OCI-LY3 (cell line): ENCODE measurements around the gene HOXA9.

Experiments
- H2AFZ ChIP-seq: fragments of 200-600, 300-600 bp; shearing (Covaris generic); 2 replicates; pipeline ENCODE4 v1.6.0; 2014; ENCODE audit warnings: antibody characterized with exemption, low read depth, low read length
- H3K27ac ChIP-seq: fragments of 200-600, 300-600 bp; sonication (generic); 2 replicates; pipeline ENCODE4 v1.5.1; 2014; ENCODE audit warnings: mild to moderate bottlenecking, low read length, moderate library complexity, mixed read lengths
- H3K27me3 ChIP-seq: fragments of 200-600, 300-600 bp; sonication (generic); 2 replicates; pipeline ENCODE4 v1.6.1; 2014; ENCODE audit warnings: low read depth, low read length, mixed read lengths
- H3K36me3 ChIP-seq: fragments of 200-600, 300-600 bp; sonication (generic); replicated peaks from 2 replicates; pipeline ENCODE3; 2014; ENCODE audit warnings: low read depth, low read length, mixed read lengths
- H3K4me1 ChIP-seq: fragments of 300-600, 200-600 bp; sonication (generic); 2 replicates; pipeline ENCODE4 v1.6.1; 2014; ENCODE audit warnings: low read length, mixed read lengths
- H3K4me2 ChIP-seq: fragments of 200-600, 300-600 bp; sonication (generic); 2 replicates; pipeline ENCODE4 v1.6.1; 2014; ENCODE audit warnings: low read length, mixed read lengths
- H3K4me3 ChIP-seq: fragments of 300-600, 200-600 bp; sonication (generic); 2 replicates; pipeline ENCODE4 v1.5.1; 2014; ENCODE audit warnings: antibody characterized with exemption, mild to moderate bottlenecking, low read length, moderate library complexity
- H3K79me2 ChIP-seq: fragments of 300-600, 200-600 bp; shearing (Covaris generic); 2 replicates; pipeline ENCODE4 v1.6.1; 2014; ENCODE audit warnings: mild to moderate bottlenecking, low read length, mixed read lengths
- H3K9ac ChIP-seq: fragments of 300-600, 200-600 bp; shearing (Covaris generic); 2 replicates; pipeline ENCODE4 v1.6.0; 2014; ENCODE audit warnings: mild to moderate bottlenecking, low read length, moderate library complexity
- H3K9me3 ChIP-seq: fragments of 200-600, 300-600 bp; shearing (Covaris generic); 2 replicates; pipeline ENCODE4 v1.6.1; 2014; ENCODE audit warnings: low read length, mixed read lengths; ENCODE audit not compliant: insufficient read depth
- H4K20me1 ChIP-seq: fragments of 200-600, 300-600 bp; sonication (generic); 2 replicates; pipeline ENCODE4 v1.6.1; 2016; ENCODE audit warnings: low read length, mixed read lengths; ENCODE audit not compliant: insufficient read depth
- CTCF ChIP-seq: fragments of 200-600, 300-600 bp; sonication (generic); IDR thresholded peaks from 2 replicates; pipeline ENCODE4 v1.5.1; 2014; ENCODE audit warnings: antibody characterized with exemption, low read length, low read depth
- EZH2phosphoT487 ChIP-seq: fragments of 200-600 bp; shearing (Covaris generic); IDR thresholded peaks from 2 replicates; pipeline ENCODE4 v1.6.1; 2018; ENCODE audit warnings: antibody characterized with exemption, mixed run types, low read depth

The HOXA9 gene

GRCh38 chr7:27145914-27146412 lies 19.4 kb downstream of the HOXA9 start:
- Histone ChIP-seq H3K36me3 (no peaks in the 10 kb centered on the region), H4K20me1 (no peaks in the 10 kb centered on the region), H2AFZ (no peak overlapping the region), H3K9me3 (no peaks in the 10 kb centered on the region), H3K27me3 (no peaks in the 10 kb centered on the region; the same call in 1 of the 2 replicates), H3K4me3 (no peak overlapping the region), H3K79me2 (peaks cover 12% of the 10 kb centered on the region), H3K27ac (no peak overlapping the region), H3K4me1 (peaks cover 9% of the 10 kb centered on the region; the same call in 1 of the 2 replicates), H3K4me2 (no peak overlapping the region), H3K9ac (no peak overlapping the region)
- TF ChIP-seq CTCF, result no peak
- TF ChIP-seq EZH2phosphoT487, result no peak

- Histone ChIP-seq H2AFZ (no peak overlapping the region), H3K9ac (no peak overlapping the region), H3K36me3 (no peaks in the 10 kb centered on the region), H3K4me3 (no peak overlapping the region), H3K9me3 (no peaks in the 10 kb centered on the region), H3K27ac (no peak overlapping the region), H3K27me3 (no peaks in the 10 kb centered on the region; the same call in 1 of the 2 replicates), H3K4me2 (no peak overlapping the region), H3K4me1 (peaks cover 9% of the 10 kb centered on the region; the same call in 1 of the 2 replicates), H3K79me2 (peaks cover 12% of the 10 kb centered on the region), H4K20me1 (no peaks in the 10 kb centered on the region)
- TF ChIP-seq EZH2phosphoT487, result no peak
- TF ChIP-seq CTCF, result no peak
These were observed 20.0 kb downstream of the HOXA9 start for GRCh38 chr7:27145165-27145913.

GRCh38 chr7:27144781-27145164 lies 20.6 kb downstream of the HOXA9 start:
- Histone ChIP-seq H3K4me3 (no peak overlapping the region), H3K9ac (no peak overlapping the region), H3K27me3 (no peaks in the 10 kb centered on the region; the same call in 1 of the 2 replicates), H3K36me3 (no peaks in the 10 kb centered on the region), H3K4me1 (peaks cover 9% of the 10 kb centered on the region; the same call in 1 of the 2 replicates), H2AFZ (no peak overlapping the region), H3K79me2 (peaks cover 7% of the 10 kb centered on the region), H4K20me1 (no peaks in the 10 kb centered on the region), H3K9me3 (no peaks in the 10 kb centered on the region), H3K27ac (no peak overlapping the region), H3K4me2 (no peak overlapping the region)
- TF ChIP-seq CTCF (no peak), EZH2phosphoT487 (no peak)

- no peak overlapping the region for H3K9ac ChIP-seq
- no peak for TF ChIP-seq CTCF
- TF ChIP-seq EZH2phosphoT487, result no peak
- no peaks in the 10 kb centered on the region for H3K9me3 ChIP-seq
- H3K27ac ChIP-seq, result no peak overlapping the region
- no peak overlapping the region for H2AFZ ChIP-seq
- no peak overlapping the region for H3K4me3 ChIP-seq
- H3K36me3 ChIP-seq, result no peaks in the 10 kb centered on the region
- H3K4me1 ChIP-seq, result peaks cover 5% of the 10 kb centered on the region; the same call in 1 of the 2 replicates
- no peaks in the 10 kb centered on the region for H4K20me1 ChIP-seq
- H3K4me2 ChIP-seq, result peak overlapping the region; percentile 31; the same call in 1 of the 2 replicates
- H3K27me3 ChIP-seq, result no peaks in the 10 kb centered on the region; the same call in 1 of the 2 replicates
- peaks cover 1% of the 10 kb centered on the region for H3K79me2 ChIP-seq
These were observed 21.2 kb downstream of the HOXA9 start for GRCh38 chr7:27143950-27144780.
